AG09309 (cell line): ENCODE results near the gene RPL18A.

Experiments used
- DNase-seq: peaks from one replicate; pipeline ENCODE4 v3.0.0-alpha.2; 2010; ENCODE audit warnings: low read depth
- H3K4me3 ChIP-seq: 2 replicates; pipeline ENCODE4 v1.5.1; 2011; ENCODE audit warnings: mild to moderate bottlenecking, low read depth, low read length, moderate library complexity; ENCODE audit not compliant: control insufficient read depth
- TF ChIP-seq, protein P1 (sequence below): IDR thresholded peaks from 2 replicates; pipeline ENCODE4 v1.5.1; 2011; ENCODE audit warnings: mild to moderate bottlenecking, low read depth, low read length, inconsistent platforms; ENCODE audit not compliant: insufficient read depth, control insufficient read depth; ENCODE audit errors: missing control alignments

The RPL18A gene

DNA sequence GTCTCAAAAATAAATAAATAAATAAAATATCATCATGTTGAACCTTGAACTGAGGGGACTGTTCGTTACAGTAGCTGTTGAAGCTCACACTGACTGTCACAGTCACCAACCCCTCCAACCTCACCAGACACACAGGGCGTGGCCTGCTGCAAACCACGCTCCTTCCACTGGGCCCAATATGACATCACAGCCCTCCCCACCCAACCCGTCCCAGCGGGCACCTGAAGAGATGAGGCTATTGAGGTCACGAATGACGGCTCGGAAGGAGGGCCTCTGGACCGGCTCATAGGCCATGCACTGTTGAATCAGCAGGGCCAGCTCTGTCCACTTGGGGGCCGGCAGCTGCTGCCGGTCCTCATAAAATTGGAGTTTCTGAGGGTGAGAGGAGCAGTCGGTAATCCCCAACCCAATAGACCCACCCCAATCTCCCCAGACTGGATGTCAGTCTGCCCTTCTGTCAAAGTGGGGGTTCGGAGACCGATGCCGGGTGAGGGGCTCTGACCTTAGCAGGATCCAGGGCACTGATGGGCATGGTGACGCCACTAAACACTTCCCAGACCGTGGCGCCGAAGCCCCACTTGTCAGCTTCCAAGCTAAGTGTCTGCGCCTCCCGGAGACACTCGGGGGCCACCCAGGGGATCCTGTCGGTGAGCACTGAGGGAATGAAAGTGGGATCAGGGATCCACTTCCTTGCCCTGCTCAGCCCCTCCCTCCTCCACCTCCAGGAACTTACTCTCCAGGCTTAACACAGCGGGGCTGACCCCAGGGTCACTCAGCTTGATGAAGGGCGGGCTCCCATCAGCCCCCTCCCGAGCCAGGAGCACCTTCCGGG lies 25.1 kb upstream of the RPL18A start:
- H3K4me3 ChIP-seq: no peak overlapping the region
- TF ChIP-seq, protein P1, sequence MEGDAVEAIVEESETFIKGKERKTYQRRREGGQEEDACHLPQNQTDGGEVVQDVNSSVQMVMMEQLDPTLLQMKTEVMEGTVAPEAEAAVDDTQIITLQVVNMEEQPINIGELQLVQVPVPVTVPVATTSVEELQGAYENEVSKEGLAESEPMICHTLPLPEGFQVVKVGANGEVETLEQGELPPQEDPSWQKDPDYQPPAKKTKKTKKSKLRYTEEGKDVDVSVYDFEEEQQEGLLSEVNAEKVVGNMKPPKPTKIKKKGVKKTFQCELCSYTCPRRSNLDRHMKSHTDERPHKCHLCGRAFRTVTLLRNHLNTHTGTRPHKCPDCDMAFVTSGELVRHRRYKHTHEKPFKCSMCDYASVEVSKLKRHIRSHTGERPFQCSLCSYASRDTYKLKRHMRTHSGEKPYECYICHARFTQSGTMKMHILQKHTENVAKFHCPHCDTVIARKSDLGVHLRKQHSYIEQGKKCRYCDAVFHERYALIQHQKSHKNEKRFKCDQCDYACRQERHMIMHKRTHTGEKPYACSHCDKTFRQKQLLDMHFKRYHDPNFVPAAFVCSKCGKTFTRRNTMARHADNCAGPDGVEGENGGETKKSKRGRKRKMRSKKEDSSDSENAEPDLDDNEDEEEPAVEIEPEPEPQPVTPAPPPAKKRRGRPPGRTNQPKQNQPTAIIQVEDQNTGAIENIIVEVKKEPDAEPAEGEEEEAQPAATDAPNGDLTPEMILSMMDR: peak; percentile 12
- no peak for DNase-seq

GRCh38 chr19:17835182-17836006 lies 24.3 kb upstream of the RPL18A start:
- no peak for DNase-seq
- no peak overlapping the region for H3K4me3 ChIP-seq
- TF ChIP-seq, protein P1: no peak

GRCh38 chr19:17836530-17836929 lies 23.2 kb upstream of the RPL18A start:
- no peak overlapping the region for H3K4me3 ChIP-seq
- DNase-seq: no peak
- TF ChIP-seq, protein P1: no peak

- DNase-seq: no peak
- TF ChIP-seq, protein P1: no peak
- no peak overlapping the region for H3K4me3 ChIP-seq
Measured at GRCh38 chr19:17837972-17838371, 21.7 kb upstream of the RPL18A start.

GRCh38 chr19:17840019-17840418 lies 19.7 kb upstream of the RPL18A start:
- H3K4me3 ChIP-seq: no peak overlapping the region
- TF ChIP-seq, protein P1: no peak
- DNase-seq: no peak

DNA sequence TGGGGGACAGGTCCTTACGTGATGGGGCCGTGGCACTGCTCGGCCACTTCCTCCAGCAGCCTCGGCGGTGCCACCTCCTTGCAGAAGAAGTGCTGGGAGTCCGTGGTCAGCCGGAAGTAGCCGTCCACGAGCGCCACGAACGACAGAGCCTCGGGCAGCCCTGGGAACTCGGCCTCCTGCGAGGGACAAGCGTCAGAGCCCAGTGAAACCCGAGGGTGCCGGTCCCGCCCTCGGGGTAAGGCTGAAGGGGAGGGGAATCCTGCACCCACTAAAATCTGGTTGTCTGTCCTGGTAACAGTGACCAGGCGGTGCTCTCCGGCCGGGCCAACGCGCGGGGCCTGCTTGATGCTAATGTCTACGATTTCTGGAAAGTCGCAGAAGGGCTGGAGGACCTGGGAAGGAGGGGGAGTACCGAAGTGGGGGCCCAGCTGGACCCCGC lies 18.3 kb upstream of the RPL18A start:
- H3K4me3 ChIP-seq: no peak overlapping the region
- DNase-seq: no peak
- TF ChIP-seq, protein P1: no peak
